GM12878 (cell line): ENCODE measurements around the gene ATP6V0C. TPM values are rescaled to one million over a fixed set of nuclear protein-coding genes. Genes with fewer than 3 reads are reported as not detected.
A peak's percentile ranks its signal among the peaks of the same experiment; 100 is the strongest.

Source experiments
- ATAC-seq: fragments of 200-7000 bp; cut with Tn5 transposase; 3 replicates; pipeline ENCODE4 v1.9.1; 2020; ENCODE audit warnings: mild to moderate bottlenecking, moderate library complexity
- BruUV-seq: library from RNA; stranded (reverse); fragments of 400-500 nt; replicated peaks from 2 replicates; lab custom pipeline; 2021; lab: Mats Ljungman, UMichigan
- CTCF ChIA-PET: fragments of 300-600 bp; sonication (Branson Sonifier 250); formaldehyde crosslinking; extraction: SDS; loops from one replicate; lab custom pipeline; 2021; ENCODE audit warnings: inconsistent platforms; lab: Yijun Ruan, JAX
- POLR2A ChIA-PET: fragments of 350-600 bp; formaldehyde crosslinking; extraction: SDS; loops from one replicate; lab custom pipeline; 2021; ENCODE audit warnings: inconsistent platforms; lab: Charles Lee
- RAD21 ChIA-PET: fragments of 300-600 bp; sonication (Branson Sonifier 250); formaldehyde crosslinking; loops from one replicate; lab custom pipeline; 2023; ENCODE audit warnings: antibody characterized with exemption; ENCODE audit not compliant: unreplicated experiment; lab: Charles Lee
- SMC1A ChIA-PET: fragments of 300-600 bp; sonication (Branson Sonifier 250); formaldehyde crosslinking; loops from one replicate; lab custom pipeline; 2023; ENCODE audit not compliant: unreplicated experiment, uncharacterized antibody; lab: Charles Lee
- DNase-seq: peaks from one replicate; pipeline ENCODE4 v3.0.0-alpha.2; 2011; ENCODE audit warnings: low read depth, low spot score
- FAIRE-seq: peaks from 3 replicates; lab custom pipeline; 2011; peaks lifted over from hg19 to GRCh38; lab: Jason Lieb, UNC
- H2AFZ ChIP-seq: 2 replicates; pipeline ENCODE4 v1.6.0; 2011; ENCODE audit warnings: low read depth, low read length, control low read depth; ENCODE audit not compliant: control insufficient read depth
- H3K27ac ChIP-seq: 2 replicates; pipeline ENCODE4 v1.5.1; 2011; ENCODE audit warnings: control low read depth; ENCODE audit not compliant: control insufficient read depth, insufficient read depth
- H3K27me3 ChIP-seq, 2 experiments: replicated peaks in 1 of 2; 2 replicates each; pipeline versions ENCODE4 v1.6.0 to v1.6.1; 2011; ENCODE audit warnings: low read length in 1 of 2; ENCODE audit not compliant: control insufficient read depth in 2 of 2, insufficient read depth in 2 of 2
- H3K36me3 ChIP-seq, 2 experiments: 2 replicates each; pipeline ENCODE4 v1.5.1; 2011; ENCODE audit warnings: low read length in 1 of 2; ENCODE audit not compliant: control insufficient read depth in 2 of 2, insufficient read depth in 2 of 2
- H3K4me1 ChIP-seq: 2 replicates; pipeline ENCODE4 v1.6.1; 2011; ENCODE audit warnings: mild to moderate bottlenecking, low read length, moderate library complexity, mixed read lengths; ENCODE audit not compliant: control insufficient read depth, insufficient read depth
- H3K4me2 ChIP-seq: 2 replicates; pipeline ENCODE4 v1.6.0; 2011; ENCODE audit warnings: control low read depth; ENCODE audit not compliant: control insufficient read depth, insufficient read depth
- H3K4me3 ChIP-seq: fragments of 200-600 bp; sonication (generic); 2 replicates; pipeline ENCODE4 v1.5.1; 2016
- H3K79me2 ChIP-seq: 2 replicates; pipeline ENCODE4 v1.6.0; 2011; ENCODE audit warnings: low read length; ENCODE audit not compliant: control insufficient read depth, insufficient read depth
- H3K9ac ChIP-seq: 2 replicates; pipeline ENCODE4 v1.8.0; 2011; ENCODE audit warnings: low read length, control low read depth, mixed read lengths; ENCODE audit not compliant: control insufficient read depth, insufficient read depth
- H3K9me3 ChIP-seq: replicated peaks from 3 replicates; pipeline ENCODE4 v1.5.1; 2011; ENCODE audit warnings: mild to moderate bottlenecking, low read length; ENCODE audit not compliant: control insufficient read depth, insufficient read depth
- H4K20me1 ChIP-seq: 2 replicates; pipeline ENCODE4 v1.6.0; 2011; ENCODE audit not compliant: control insufficient read depth, insufficient read depth
- BHLHE40 ChIP-seq, 2 experiments: fragments of 450-650 bp in 1 of 2; IDR thresholded peaks; 2 replicates each; pipeline ENCODE4 v1.6.1; 2011 to 2017; ENCODE audit warnings: low read depth in 2 of 2, borderline replicate concordance in 1 of 2, improper control_type of control experiment in 1 of 2, low read length in 1 of 2, mild to moderate bottlenecking in 1 of 2
- CBX5 ChIP-seq: sonication (generic); IDR thresholded peaks from 2 replicates; pipeline ENCODE4 v1.6.1; 2016; ENCODE audit warnings: low read depth, moderate library complexity, mild to moderate bottlenecking, inconsistent platforms
- CHD2 ChIP-seq: IDR thresholded peaks from 2 replicates; pipeline ENCODE4 v1.6.1; 2011; ENCODE audit warnings: low read depth, low read length, improper control_type of control experiment, borderline replicate concordance
- DPF2 ChIP-seq: fragments of 450-650 bp; IDR thresholded peaks from 2 replicates; pipeline ENCODE4 v1.6.1; 2017; ENCODE audit warnings: mild to moderate bottlenecking
- EGR1 ChIP-seq, 2 experiments: IDR thresholded peaks; 1 replicate in 1 of 2; 2 replicates in 1 of 2; pipeline ENCODE4 v1.6.1; 2011 to 2012; ENCODE audit warnings: low read depth in 2 of 2, low read length in 2 of 2, borderline replicate concordance in 1 of 2, mild to moderate bottlenecking in 1 of 2, moderate library complexity in 1 of 2
- GATAD2B ChIP-seq: fragments of 450-650 bp; conservative IDR thresholded peaks from 2 replicates; pipeline ENCODE4 v1.6.1; 2017; ENCODE audit warnings: low read depth, mild to moderate bottlenecking, moderate library complexity
- NR2F1 ChIP-seq: fragments of 450-650 bp; conservative IDR thresholded peaks from 2 replicates; pipeline ENCODE4 v1.6.1; 2017; ENCODE audit warnings: mild to moderate bottlenecking
- SRF ChIP-seq, 2 experiments: IDR thresholded peaks; 2 replicates each; pipeline ENCODE4 v1.6.1; 2011; ENCODE audit warnings: low read depth in 2 of 2, low read length in 2 of 2, mild to moderate bottlenecking in 1 of 2, moderate library complexity in 1 of 2
- WGBS: methylation state at CpG from one replicate; pipeline ENCODE4 v1.1.6; 2016; ENCODE audit warnings: low lambda C conversion rate; ENCODE audit not compliant: insufficient replicate concordance, insufficient coverage; ENCODE audit errors: missing lambda C conversion rate; 5-methylcytosine and 5-hydroxymethylcytosine counted together
- in situ Hi-C: fragments of 300-500 bp; cut with MboI; formaldehyde crosslinking; loops from 9 replicates; pipeline ENCODE4 v1.14.3; 2018; ENCODE audit warnings: mixed read lengths
- intact Hi-C: fragments of 100-400 bp; cut with micrococcal nuclease; formaldehyde crosslinking; loops from one replicate; pipeline ENCODE4 v1.14.2; 2022; ENCODE audit not compliant: unreplicated experiment
- polyA plus RNA-seq, 11 experiments: library from polyadenylated mRNA; depleted of rRNA in 4 of 11; unstranded in 6 of 11; stranded (reverse) in 5 of 11; fragments of >200 nt; fragmentation: Nextera tagmentation in 4 of 11; fragmentation: Illumina TruSeq in 1 of 11; extraction: Ambion mirVana in 4 of 11; extraction: Trizol in 1 of 11; gene quantifications; 1 replicate in 1 of 11; 2 replicates in 10 of 11; pipeline versions ENCODE4 v1.2.1 to v1.2.3, GENCODE V29; 2011 to 2016; ENCODE audit warnings: inconsistent platforms in 2 of 11, missing spikeins in 2 of 11, low read depth in 1 of 11
- total RNA-seq, 4 experiments: library from RNA; depleted of rRNA in 3 of 4; stranded (reverse); fragments of >200 nt in 3 of 4; fragmentation: Illumina TruSeq in 1 of 4; extraction: Trizol in 1 of 4; gene quantifications; 2 replicates each; pipeline versions ENCODE4 v1.2.1 to v1.2.3, GENCODE V29; 2013 to 2021
- TF ChIP-seq, protein P1 (sequence below): IDR thresholded peaks from 2 replicates; pipeline ENCODE4 v1.6.1; 2011; ENCODE audit warnings: borderline replicate concordance, low read depth, mild to moderate bottlenecking, moderate library complexity, mixed read lengths, low read length; ENCODE audit not compliant: insufficient read depth; ENCODE audit errors: extremely low read length
- TF ChIP-seq, protein P2 (sequence below): fragments of 450-650 bp; IDR thresholded peaks from 2 replicates; pipeline ENCODE4 v1.6.1; 2017; ENCODE audit warnings: mild to moderate bottlenecking, moderate library complexity

ATP6V0C gene
- total and polyA plus RNA-seq, 10 of the 15 experiments (the other 5 are each of a cell fraction or from before 2014, with no cell fraction given) = 2.4 to 135 (median 18.4) TPM

DNA sequence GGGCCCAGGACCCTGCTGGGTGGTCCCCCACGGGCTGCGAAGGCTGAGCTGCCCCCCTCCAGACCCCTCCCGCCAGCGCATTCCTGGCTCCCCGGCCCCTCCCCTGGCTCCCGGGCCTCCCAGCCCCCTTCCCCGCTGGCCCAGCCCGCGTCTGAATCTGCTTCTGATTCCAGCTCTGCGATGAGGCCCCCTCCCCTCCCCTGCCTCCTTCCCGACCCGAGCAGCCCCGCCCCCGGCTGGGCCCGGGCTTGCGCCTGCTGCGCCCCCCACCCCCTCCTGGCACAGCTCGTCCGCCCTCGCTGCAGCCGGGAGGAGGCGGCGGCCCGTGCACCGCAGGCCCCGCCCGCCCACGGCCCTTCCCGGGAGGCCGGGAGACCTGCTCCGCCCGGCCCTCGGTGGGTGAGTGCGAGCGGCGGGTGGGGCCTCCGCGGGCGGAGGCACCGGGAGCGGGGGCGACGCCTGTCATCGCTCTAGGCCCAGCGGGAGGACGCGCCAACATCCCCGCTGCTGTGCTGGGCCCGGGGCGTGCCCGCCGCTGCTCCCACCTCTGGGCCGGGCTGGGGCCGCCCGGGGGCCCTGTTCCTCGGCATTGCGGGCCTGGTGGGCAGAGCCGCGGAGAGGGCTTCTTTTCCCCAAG, 42.6 kb upstream of the ATP6V0C start, which contains the start of gene NTN3:
TSS of gene NTN3 (plus strand) at position 282 of the 637 bp plus-strand sequence. CDS start 405 bp downstream, outside the sequence.
- H3K9me3 ChIP-seq = no peaks in the 10 kb centered on the region
- peaks cover 0 to 2% of the 10 kb centered on the region in 2 experiments; a peak in 1 of 4 replicates for H3K27me3 ChIP-seq
- POLR2A ChIA-PET = interaction anchor here (0.6 to 1.4 kb wide), 2 partner anchors 41 to 137 kb away, joined by 3 to 5 read pairs; partner anchors contain the start of gene CCNF
- CTCF ChIA-PET = interaction anchor here (1.8 kb wide), 1 partner anchor 15 kb away, joined by 4 read pairs; no protein-coding TSS in a partner anchor
- peak within 1 kb of the TSS; percentile 42 for H3K4me2 ChIP-seq
- no peak within 1 kb of the TSS for H3K9ac ChIP-seq
- H4K20me1 ChIP-seq = no peaks in the 10 kb centered on the region
- RAD21 ChIA-PET = interaction anchor here (1.3 to 3.5 kb wide), 3 partner anchors 11 to 41 kb away, joined by 5 to 17 read pairs (median 6); partner anchors contain the start of gene TEDC2
- DNase-seq (no peak), ATAC-seq (no peak)
- BruUV-seq = no TSS peak
- no peaks in the 10 kb centered on the region for H3K36me3 ChIP-seq
- SMC1A ChIA-PET = interaction anchor here (0.8 kb wide), 1 partner anchor 41 kb away, joined by 3 read pairs; no protein-coding TSS in a partner anchor
- intact Hi-C loops = no loop called here
- H3K4me1 ChIP-seq = peaks cover 20% of the 10 kb centered on the region
- H3K4me3 ChIP-seq = no peak within 1 kb of the TSS
- no peak for TF ChIP-seq SRF (IDR thresholded peaks at IDR 0.05; ENCODE audit: low read depth in 2 of 2, low read length in 2 of 2)
- peak in 1 of 2 experiments; percentile 60; a peak in 2 of 3 replicates for TF ChIP-seq EGR1 (IDR thresholded peaks at IDR 0.05; ENCODE audit: borderline replicate concordance in 1 of 2, low read depth in 2 of 2, low read length in 2 of 2)
- 0 out of 2 replicates have a peak, but pooled peaks have one; percentile 20 for TF ChIP-seq CHD2
- TF ChIP-seq GATAD2B = peak; percentile 60; the same call in 1 of the 2 replicates
- TF ChIP-seq, protein P1, sequence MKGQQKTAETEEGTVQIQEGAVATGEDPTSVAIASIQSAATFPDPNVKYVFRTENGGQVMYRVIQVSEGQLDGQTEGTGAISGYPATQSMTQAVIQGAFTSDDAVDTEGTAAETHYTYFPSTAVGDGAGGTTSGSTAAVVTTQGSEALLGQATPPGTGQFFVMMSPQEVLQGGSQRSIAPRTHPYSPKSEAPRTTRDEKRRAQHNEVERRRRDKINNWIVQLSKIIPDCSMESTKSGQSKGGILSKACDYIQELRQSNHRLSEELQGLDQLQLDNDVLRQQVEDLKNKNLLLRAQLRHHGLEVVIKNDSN = no peak
- TF ChIP-seq BHLHE40 (IDR thresholded peaks at IDR 0.05; ENCODE audit: borderline replicate concordance in 1 of 2, low read depth in 2 of 2, low read length in 1 of 2) = peak; percentile 31 to 67; a peak in 1 of 4 replicates
- TF ChIP-seq CBX5 = no peak
- TF ChIP-seq, protein P2, sequence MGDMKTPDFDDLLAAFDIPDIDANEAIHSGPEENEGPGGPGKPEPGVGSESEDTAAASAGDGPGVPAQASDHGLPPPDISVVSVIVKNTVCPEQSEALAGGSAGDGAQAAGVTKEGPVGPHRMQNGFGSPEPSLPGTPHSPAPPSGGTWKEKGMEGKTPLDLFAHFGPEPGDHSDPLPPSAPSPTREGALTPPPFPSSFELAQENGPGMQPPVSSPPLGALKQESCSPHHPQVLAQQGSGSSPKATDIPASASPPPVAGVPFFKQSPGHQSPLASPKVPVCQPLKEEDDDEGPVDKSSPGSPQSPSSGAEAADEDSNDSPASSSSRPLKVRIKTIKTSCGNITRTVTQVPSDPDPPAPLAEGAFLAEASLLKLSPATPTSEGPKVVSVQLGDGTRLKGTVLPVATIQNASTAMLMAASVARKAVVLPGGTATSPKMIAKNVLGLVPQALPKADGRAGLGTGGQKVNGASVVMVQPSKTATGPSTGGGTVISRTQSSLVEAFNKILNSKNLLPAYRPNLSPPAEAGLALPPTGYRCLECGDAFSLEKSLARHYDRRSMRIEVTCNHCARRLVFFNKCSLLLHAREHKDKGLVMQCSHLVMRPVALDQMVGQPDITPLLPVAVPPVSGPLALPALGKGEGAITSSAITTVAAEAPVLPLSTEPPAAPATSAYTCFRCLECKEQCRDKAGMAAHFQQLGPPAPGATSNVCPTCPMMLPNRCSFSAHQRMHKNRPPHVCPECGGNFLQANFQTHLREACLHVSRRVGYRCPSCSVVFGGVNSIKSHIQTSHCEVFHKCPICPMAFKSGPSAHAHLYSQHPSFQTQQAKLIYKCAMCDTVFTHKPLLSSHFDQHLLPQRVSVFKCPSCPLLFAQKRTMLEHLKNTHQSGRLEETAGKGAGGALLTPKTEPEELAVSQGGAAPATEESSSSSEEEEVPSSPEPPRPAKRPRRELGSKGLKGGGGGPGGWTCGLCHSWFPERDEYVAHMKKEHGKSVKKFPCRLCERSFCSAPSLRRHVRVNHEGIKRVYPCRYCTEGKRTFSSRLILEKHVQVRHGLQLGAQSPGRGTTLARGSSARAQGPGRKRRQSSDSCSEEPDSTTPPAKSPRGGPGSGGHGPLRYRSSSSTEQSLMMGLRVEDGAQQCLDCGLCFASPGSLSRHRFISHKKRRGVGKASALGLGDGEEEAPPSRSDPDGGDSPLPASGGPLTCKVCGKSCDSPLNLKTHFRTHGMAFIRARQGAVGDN = 0 out of 2 replicates have a peak, but pooled peaks have one; percentile 9
- TF ChIP-seq NR2F1 = 0 out of 2 replicates have a peak, but pooled peaks have one; percentile 21
- 0 out of 2 replicates have a peak, but pooled peaks have one; percentile 34 for TF ChIP-seq DPF2
- TF ChIP-seq, all 136 proteins: peak for 7
- WGBS = under 1% methylated on average over 16 of the region's 59 CpGs
- no peak within 1 kb of the TSS for H2AFZ ChIP-seq
- FAIRE-seq = no peak
- H3K79me2 ChIP-seq = no peaks in the 10 kb centered on the region
- in situ Hi-C loops = no loop called here
- H3K27ac ChIP-seq = no peak within 1 kb of the TSS
